ENCODE measurements around the gene CPLANE2.

CPLANE2 gene

GRCh38 chr1:16256478-16256877 lies 19.5 kb upstream of the CPLANE2 start:
- no peak overlapping the region for H3K4me3 ChIP-seq (replicated peaks; ENCODE audit: low read depth, low read length)
- DNase-seq (ENCODE audit: extremely low read depth, low read depth), result no peak
- TF ChIP-seq, protein P1, sequence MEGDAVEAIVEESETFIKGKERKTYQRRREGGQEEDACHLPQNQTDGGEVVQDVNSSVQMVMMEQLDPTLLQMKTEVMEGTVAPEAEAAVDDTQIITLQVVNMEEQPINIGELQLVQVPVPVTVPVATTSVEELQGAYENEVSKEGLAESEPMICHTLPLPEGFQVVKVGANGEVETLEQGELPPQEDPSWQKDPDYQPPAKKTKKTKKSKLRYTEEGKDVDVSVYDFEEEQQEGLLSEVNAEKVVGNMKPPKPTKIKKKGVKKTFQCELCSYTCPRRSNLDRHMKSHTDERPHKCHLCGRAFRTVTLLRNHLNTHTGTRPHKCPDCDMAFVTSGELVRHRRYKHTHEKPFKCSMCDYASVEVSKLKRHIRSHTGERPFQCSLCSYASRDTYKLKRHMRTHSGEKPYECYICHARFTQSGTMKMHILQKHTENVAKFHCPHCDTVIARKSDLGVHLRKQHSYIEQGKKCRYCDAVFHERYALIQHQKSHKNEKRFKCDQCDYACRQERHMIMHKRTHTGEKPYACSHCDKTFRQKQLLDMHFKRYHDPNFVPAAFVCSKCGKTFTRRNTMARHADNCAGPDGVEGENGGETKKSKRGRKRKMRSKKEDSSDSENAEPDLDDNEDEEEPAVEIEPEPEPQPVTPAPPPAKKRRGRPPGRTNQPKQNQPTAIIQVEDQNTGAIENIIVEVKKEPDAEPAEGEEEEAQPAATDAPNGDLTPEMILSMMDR (IDR thresholded peaks at IDR 0.05; ENCODE audit: low read depth, low read length, missing control alignments), result no peak

DNA sequence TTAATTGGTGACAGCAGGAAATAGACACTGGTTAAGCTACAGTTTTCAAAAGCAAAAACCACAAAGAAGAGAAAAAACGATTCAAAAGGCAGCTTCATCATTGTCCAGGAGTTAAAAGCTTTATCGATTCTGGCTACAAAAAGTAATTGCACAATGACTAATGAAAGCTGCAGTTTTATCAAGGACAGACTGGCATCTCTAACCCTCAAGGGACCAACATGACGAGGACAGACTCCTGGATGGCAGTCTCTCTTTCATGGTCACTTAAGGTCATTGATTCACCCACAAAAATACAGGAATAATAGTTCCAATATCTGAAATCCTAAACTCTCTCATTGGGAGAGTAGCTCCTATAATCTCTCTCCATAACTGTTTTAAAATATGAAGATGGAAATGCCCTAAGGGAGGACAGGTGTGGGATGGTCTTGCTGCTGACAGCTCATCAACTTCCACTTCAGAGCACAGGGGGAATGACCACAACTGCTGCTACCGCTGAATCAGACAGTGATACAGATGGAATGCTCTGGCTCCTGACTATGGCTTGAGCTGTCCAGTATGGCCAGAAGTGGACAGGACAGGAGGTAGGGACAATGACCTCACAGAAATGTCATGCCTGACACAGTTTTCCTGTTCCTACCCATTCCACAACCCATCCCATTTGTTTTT lies 17.4 kb upstream of the CPLANE2 start:
- no peak for DNase-seq (ENCODE audit: extremely low read depth, low read depth)
- H3K4me3 ChIP-seq (replicated peaks; ENCODE audit: low read depth, low read length), result no peak overlapping the region
- TF ChIP-seq, protein P1 (IDR thresholded peaks at IDR 0.05; ENCODE audit: low read depth, low read length, missing control alignments), result no peak

- no peak overlapping the region for H3K4me3 ChIP-seq (replicated peaks; ENCODE audit: low read depth, low read length)
- no peak for DNase-seq (ENCODE audit: extremely low read depth, low read depth)
- TF ChIP-seq, protein P1 (IDR thresholded peaks at IDR 0.05; ENCODE audit: low read depth, low read length, missing control alignments), result no peak
Observed at GRCh38 chr1:16253332-16253922, 16.4 kb upstream of the CPLANE2 start.

- TF ChIP-seq, protein P1 (IDR thresholded peaks at IDR 0.05; ENCODE audit: low read depth, low read length, missing control alignments), result no peak
- H3K4me3 ChIP-seq (replicated peaks; ENCODE audit: low read depth, low read length), result no peak overlapping the region
- no peak for DNase-seq (ENCODE audit: extremely low read depth, low read depth)
Observed at GRCh38 chr1:16252912-16253311, 15.9 kb upstream of the CPLANE2 start.

GRCh38 chr1:16251381-16251780 lies 14.4 kb upstream of the CPLANE2 start:
- no peak for DNase-seq (ENCODE audit: extremely low read depth, low read depth)
- TF ChIP-seq, protein P1 (IDR thresholded peaks at IDR 0.05; ENCODE audit: low read depth, low read length, missing control alignments), result no peak
- H3K4me3 ChIP-seq (replicated peaks; ENCODE audit: low read depth, low read length), result no peak overlapping the region

DNA sequence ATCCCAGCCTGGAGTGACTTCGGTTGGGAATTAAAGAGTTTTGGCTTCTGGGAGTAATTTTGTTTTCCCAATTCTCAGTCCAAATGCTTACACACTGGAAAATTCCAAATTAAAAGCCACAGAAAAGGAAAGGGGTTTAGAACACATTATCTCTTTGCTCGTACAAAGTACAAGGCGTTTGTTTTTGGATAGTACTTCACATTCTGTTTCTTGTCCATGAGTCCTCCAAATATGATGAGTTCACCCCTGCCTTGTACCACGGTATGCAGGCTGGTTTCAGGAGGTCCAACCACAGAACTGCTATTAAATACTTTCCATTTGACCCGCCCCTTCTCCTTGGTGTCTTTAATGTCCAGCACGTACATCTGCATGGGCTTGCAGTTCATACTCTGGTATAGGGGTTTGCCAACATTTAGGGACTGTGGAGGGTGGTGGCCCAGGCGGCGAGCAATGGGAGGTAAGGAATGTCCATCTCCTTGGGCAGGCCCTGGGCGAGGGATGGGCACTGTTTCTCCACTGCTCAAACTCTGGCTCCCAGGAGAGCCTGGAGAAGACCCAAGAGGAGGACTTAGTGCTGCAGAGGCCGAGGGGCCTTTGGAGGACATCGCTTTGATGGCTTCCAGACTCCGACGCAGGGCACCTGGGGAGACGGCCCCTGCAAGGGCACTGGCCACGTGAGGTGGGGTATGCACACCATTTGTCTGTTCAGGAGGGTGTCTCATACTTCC lies 13.7 kb upstream of the CPLANE2 start:
- TF ChIP-seq, protein P1 (IDR thresholded peaks at IDR 0.05; ENCODE audit: low read depth, low read length, missing control alignments), result no peak
- DNase-seq (ENCODE audit: extremely low read depth, low read depth), result no peak
- H3K4me3 ChIP-seq (replicated peaks; ENCODE audit: low read depth, low read length), result no peak overlapping the region

All from HFF-Myc (cell line).